ENCODE data around the gene CACNA1F. TPM values are rescaled to one million over a fixed set of nuclear protein-coding genes. Genes with fewer than 3 reads are reported as not detected.
A peak's percentile ranks its signal among the peaks of the same experiment; 100 is the strongest.

The CACNA1F gene
- total RNA-seq, 1 experiment from 2014 or later = 0.05 TPM

DNA sequence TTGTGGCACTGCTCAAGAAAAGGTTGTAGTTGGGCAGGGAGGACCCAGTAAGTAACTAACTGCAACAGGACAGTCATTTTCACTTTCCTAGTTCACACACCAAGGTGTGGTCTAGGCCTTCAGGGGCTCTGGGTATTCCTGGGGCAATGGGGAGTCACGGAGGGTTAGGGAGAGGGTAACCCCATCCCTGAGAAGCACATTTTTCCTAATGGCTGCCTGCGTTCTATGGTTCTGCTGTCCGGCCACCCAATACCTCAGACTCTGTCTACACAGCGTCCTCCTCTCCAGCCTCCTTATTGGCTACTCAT, 35.5 kb upstream of the CACNA1F start:
- no peak for DNase-seq
- TSS peak; percentile 97 for BruUV-seq (replicated peaks)
- POLR2A ChIA-PET = interaction anchor here (0.8 to 2.0 kb wide), 6 partner anchors 18 to 78 kb away, joined by 3 to 43 read pairs (median 4); partner anchors contain the start of gene CCDC22
- H3K27ac Mint-ChIP-seq (ENCODE audit: unreplicated experiment) = peak overlapping the region; percentile 99
- H3K9me3 ChIP-seq = no peaks in the 10 kb centered on the region
- H3K27me3 ChIP-seq (replicated peaks; ENCODE audit: control insufficient read depth, insufficient read depth, low read length) = no peaks in the 10 kb centered on the region
- peak overlapping the region; percentile 96 for H3K4me3 Mint-ChIP-seq (ENCODE audit: unreplicated experiment)
- peak overlapping the region; percentile 63 for H3K4me3 ChIP-seq (ENCODE audit: low read depth, low read length)
- TF ChIP-seq, protein P1, sequence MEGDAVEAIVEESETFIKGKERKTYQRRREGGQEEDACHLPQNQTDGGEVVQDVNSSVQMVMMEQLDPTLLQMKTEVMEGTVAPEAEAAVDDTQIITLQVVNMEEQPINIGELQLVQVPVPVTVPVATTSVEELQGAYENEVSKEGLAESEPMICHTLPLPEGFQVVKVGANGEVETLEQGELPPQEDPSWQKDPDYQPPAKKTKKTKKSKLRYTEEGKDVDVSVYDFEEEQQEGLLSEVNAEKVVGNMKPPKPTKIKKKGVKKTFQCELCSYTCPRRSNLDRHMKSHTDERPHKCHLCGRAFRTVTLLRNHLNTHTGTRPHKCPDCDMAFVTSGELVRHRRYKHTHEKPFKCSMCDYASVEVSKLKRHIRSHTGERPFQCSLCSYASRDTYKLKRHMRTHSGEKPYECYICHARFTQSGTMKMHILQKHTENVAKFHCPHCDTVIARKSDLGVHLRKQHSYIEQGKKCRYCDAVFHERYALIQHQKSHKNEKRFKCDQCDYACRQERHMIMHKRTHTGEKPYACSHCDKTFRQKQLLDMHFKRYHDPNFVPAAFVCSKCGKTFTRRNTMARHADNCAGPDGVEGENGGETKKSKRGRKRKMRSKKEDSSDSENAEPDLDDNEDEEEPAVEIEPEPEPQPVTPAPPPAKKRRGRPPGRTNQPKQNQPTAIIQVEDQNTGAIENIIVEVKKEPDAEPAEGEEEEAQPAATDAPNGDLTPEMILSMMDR (IDR thresholded peaks at IDR 0.05; ENCODE audit: insufficient read depth in 1 of 2, low read depth in 1 of 2, low read length in 1 of 2, severe bottlenecking in 1 of 2, unreplicated experiment in 1 of 2) = no peak
- H3K4me1 ChIP-seq = peaks cover 12% of the 10 kb centered on the region; the same call in 1 of the 2 replicates
- H3K36me3 Mint-ChIP-seq (ENCODE audit: insufficient read depth, unreplicated experiment) = peaks cover 25% of the 10 kb centered on the region
- no peaks in the 10 kb centered on the region for H3K9me3 Mint-ChIP-seq (ENCODE audit: unreplicated experiment)
- CTCF ChIA-PET = interaction anchor here (1.0 to 1.3 kb wide), 4 partner anchors 76 to 266 kb away, joined by 3 to 10 read pairs (median 5); partner anchors contain the start of gene GRIPAP1
- H3K4me1 Mint-ChIP-seq (ENCODE audit: low read depth, unreplicated experiment) = peaks cover 25% of the 10 kb centered on the region
- intact Hi-C loops (cut with micrococcal nuclease; ENCODE audit: unreplicated experiment) = loop anchor here (2.0 kb wide), 2 partner anchors 68 to 78 kb away; partner anchors contain the start of gene SYP
- no peaks in the 10 kb centered on the region for H3K36me3 ChIP-seq (ENCODE audit: control insufficient read depth, insufficient read depth, low read length)
- no peaks in the 10 kb centered on the region for H3K27me3 Mint-ChIP-seq (ENCODE audit: insufficient read depth, unreplicated experiment)

GRCh38 chrX:49266523-49267445, 33.6 kb upstream of the CACNA1F start:
- Histone ChIP-seq H3K36me3 (ENCODE audit: control insufficient read depth, insufficient read depth, low read length) (no peaks in the 10 kb centered on the region), H3K9me3 (no peaks in the 10 kb centered on the region), H3K4me3 (ENCODE audit: low read depth, low read length) (no peak overlapping the region), H3K4me1 (peaks cover 12% of the 10 kb centered on the region; the same call in 1 of the 2 replicates), H3K27me3 (replicated peaks; ENCODE audit: control insufficient read depth, insufficient read depth, low read length) (no peaks in the 10 kb centered on the region)
- no peak overlapping the region for H3K27ac Mint-ChIP-seq (ENCODE audit: unreplicated experiment)
- no peak for DNase-seq
- H3K36me3 Mint-ChIP-seq (ENCODE audit: insufficient read depth, unreplicated experiment) = peaks cover 25% of the 10 kb centered on the region
- no peaks in the 10 kb centered on the region for H3K9me3 Mint-ChIP-seq (ENCODE audit: unreplicated experiment)
- no peaks in the 10 kb centered on the region for H3K27me3 Mint-ChIP-seq (ENCODE audit: insufficient read depth, unreplicated experiment)
- peaks cover 25% of the 10 kb centered on the region for H3K4me1 Mint-ChIP-seq (ENCODE audit: low read depth, unreplicated experiment)
- CTCF ChIA-PET = no interaction called here
- POLR2A ChIA-PET = no interaction called here
- H3K4me3 Mint-ChIP-seq (ENCODE audit: unreplicated experiment) = peak overlapping the region; percentile 96
- TF ChIP-seq, protein P1 (IDR thresholded peaks at IDR 0.05; ENCODE audit: insufficient read depth in 1 of 2, low read depth in 1 of 2, low read length in 1 of 2, severe bottlenecking in 1 of 2, unreplicated experiment in 1 of 2) = no peak
- no TSS peak for BruUV-seq (replicated peaks)
- intact Hi-C loops (cut with micrococcal nuclease; ENCODE audit: unreplicated experiment) = no loop called here

- H3K4me3 ChIP-seq (ENCODE audit: low read depth, low read length) = no peak within 1 kb of the TSS
- no peaks in the 10 kb centered on the region for H3K9me3 Mint-ChIP-seq (ENCODE audit: unreplicated experiment)
- intact Hi-C loops (cut with micrococcal nuclease; ENCODE audit: unreplicated experiment) = no loop called here
- H3K27me3 Mint-ChIP-seq (ENCODE audit: insufficient read depth, unreplicated experiment) = no peaks in the 10 kb centered on the region
- 0 out of 2 replicates have a peak, but pooled peaks cover 3% of the 10 kb centered on the region for H3K4me1 ChIP-seq
- no peak for DNase-seq
- H3K36me3 Mint-ChIP-seq (ENCODE audit: insufficient read depth, unreplicated experiment) = peaks cover 17% of the 10 kb centered on the region
- peaks cover 16% of the 10 kb centered on the region for H3K4me1 Mint-ChIP-seq (ENCODE audit: low read depth, unreplicated experiment)
- H3K9me3 ChIP-seq = no peaks in the 10 kb centered on the region
- no peaks in the 10 kb centered on the region for H3K36me3 ChIP-seq (ENCODE audit: control insufficient read depth, insufficient read depth, low read length)
- H3K27ac Mint-ChIP-seq (ENCODE audit: unreplicated experiment) = peak within 1 kb of the TSS; percentile 15
- no TSS peak for BruUV-seq (replicated peaks)
- ChIA-PET POLR2A (no interaction called here), CTCF (no interaction called here)
- H3K27me3 ChIP-seq (replicated peaks; ENCODE audit: control insufficient read depth, insufficient read depth, low read length) = no peaks in the 10 kb centered on the region
- TF ChIP-seq, protein P1 (IDR thresholded peaks at IDR 0.05; ENCODE audit: insufficient read depth in 1 of 2, low read depth in 1 of 2, low read length in 1 of 2, severe bottlenecking in 1 of 2, unreplicated experiment in 1 of 2) = no peak
- H3K4me3 Mint-ChIP-seq (ENCODE audit: unreplicated experiment) = no peak within 1 kb of the TSS
Measured at GRCh38 chrX:49264460-49264859, 31.3 kb upstream of the CACNA1F start, which contains the start of gene FOXP3. Gene FOXP3 (minus strand): TSS chrX:49264710. CDS start chrX:49258505, 6,205 bp downstream.
